GM12878 (cell line): ENCODE measurements around the gene KIF22. TPM values are rescaled to one million over a fixed set of nuclear protein-coding genes. Genes with fewer than 3 reads are reported as not detected.

Source experiments
- CUX1 ChIP-seq: IDR thresholded peaks from 2 replicates; pipeline ENCODE4 v1.6.1; 2012; ENCODE audit warnings: improper control_type of control experiment, low read depth, low read length; ENCODE audit not compliant: insufficient replicate concordance
- FOS ChIP-seq: IDR thresholded peaks from 3 replicates; pipeline ENCODE4 v1.6.1; 2011; ENCODE audit warnings: borderline replicate concordance; ENCODE audit not compliant: insufficient read length; ENCODE audit errors: extremely low read depth
- POU2F2 ChIP-seq: IDR thresholded peaks from 3 replicates; pipeline ENCODE4 v1.6.1; 2011; ENCODE audit warnings: low read depth, mild to moderate bottlenecking, low read length, borderline replicate concordance
- TCF3 ChIP-seq: IDR thresholded peaks from 2 replicates; pipeline ENCODE4 v1.6.1; 2012; ENCODE audit warnings: low read depth, mild to moderate bottlenecking, low read length, borderline replicate concordance; ENCODE audit not compliant: insufficient read depth
- polyA plus RNA-seq, 11 experiments: library from polyadenylated mRNA; depleted of rRNA in 4 of 11; unstranded in 6 of 11; stranded (reverse) in 5 of 11; fragments of >200 nt; fragmentation: Nextera tagmentation in 4 of 11; fragmentation: Illumina TruSeq in 1 of 11; extraction: Ambion mirVana in 4 of 11; extraction: Trizol in 1 of 11; gene quantifications; 1 replicate in 1 of 11; 2 replicates in 10 of 11; pipeline versions ENCODE4 v1.2.1 to v1.2.3, GENCODE V29; 2011 to 2016; ENCODE audit warnings: inconsistent platforms in 2 of 11, missing spikeins in 2 of 11, low read depth in 1 of 11
- total RNA-seq, 4 experiments: library from RNA; depleted of rRNA in 3 of 4; stranded (reverse); fragments of >200 nt in 3 of 4; fragmentation: Illumina TruSeq in 1 of 4; extraction: Trizol in 1 of 4; gene quantifications; 2 replicates each; pipeline versions ENCODE4 v1.2.1 to v1.2.3, GENCODE V29; 2013 to 2021

The KIF22 gene
- total and polyA plus RNA-seq, 10 of the 15 experiments (the other 5 are each of a cell fraction or from before 2014, with no cell fraction given), result 7.6 to 158 (median 132) TPM

DNA sequence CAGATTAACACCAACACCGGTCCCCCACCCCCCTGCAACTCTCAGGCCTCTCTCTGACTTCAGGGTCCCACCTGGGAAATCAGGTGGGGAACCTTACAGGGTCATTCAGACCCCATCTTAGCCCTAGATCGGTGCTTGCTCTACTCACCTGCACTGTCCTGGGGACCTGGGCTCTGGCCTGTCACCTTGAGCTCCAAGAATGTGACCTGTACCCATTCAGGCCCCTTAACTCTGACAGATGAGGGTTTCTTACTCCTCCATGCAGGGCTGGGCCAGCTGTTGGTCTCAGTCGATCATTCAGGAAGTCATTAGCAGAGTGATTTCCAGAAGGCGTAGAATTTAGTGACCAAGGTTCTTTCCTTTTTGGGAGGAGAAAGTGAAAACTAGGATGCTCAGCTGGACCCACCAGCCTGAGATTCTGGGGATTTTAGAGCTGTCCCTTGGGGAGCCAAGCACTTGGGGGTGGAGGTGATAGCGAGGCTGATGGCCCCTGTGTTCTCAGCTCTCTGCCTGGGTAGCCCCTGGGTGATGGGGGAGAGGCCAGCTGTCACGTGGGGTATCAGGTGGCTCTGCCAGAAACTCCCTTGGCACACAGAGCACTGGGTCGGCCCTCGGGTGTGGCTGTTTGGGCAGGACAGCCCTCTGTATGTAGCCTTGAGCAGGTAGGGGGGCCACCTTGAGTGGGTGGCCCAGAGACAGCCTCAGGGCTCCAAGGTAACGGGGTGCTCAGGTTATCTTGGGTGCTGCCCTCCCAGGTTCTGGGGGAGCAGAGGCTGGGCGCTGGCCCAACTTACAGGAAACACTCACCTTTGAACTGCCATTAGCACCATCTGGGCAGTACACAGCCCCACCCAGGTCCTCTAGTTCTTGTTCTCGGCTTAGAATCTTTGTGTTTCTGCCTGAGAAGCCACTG, 30.4 kb downstream of the KIF22 start (continued):
- no peak for TF ChIP-seq CUX1
- TF ChIP-seq FOS, result peak; percentile 52
- TF ChIP-seq POU2F2, result 0 out of 3 replicates have a peak, but pooled peaks have one; percentile 18
- no peak for TF ChIP-seq TCF3
